ENCODE data around the gene CLNS1A.
A peak's percentile ranks its signal among the peaks of the same experiment; 100 is the strongest.

CLNS1A gene, protein sequence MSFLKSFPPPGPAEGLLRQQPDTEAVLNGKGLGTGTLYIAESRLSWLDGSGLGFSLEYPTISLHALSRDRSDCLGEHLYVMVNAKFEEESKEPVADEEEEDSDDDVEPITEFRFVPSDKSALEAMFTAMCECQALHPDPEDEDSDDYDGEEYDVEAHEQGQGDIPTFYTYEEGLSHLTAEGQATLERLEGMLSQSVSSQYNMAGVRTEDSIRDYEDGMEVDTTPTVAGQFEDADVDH

DNA sequence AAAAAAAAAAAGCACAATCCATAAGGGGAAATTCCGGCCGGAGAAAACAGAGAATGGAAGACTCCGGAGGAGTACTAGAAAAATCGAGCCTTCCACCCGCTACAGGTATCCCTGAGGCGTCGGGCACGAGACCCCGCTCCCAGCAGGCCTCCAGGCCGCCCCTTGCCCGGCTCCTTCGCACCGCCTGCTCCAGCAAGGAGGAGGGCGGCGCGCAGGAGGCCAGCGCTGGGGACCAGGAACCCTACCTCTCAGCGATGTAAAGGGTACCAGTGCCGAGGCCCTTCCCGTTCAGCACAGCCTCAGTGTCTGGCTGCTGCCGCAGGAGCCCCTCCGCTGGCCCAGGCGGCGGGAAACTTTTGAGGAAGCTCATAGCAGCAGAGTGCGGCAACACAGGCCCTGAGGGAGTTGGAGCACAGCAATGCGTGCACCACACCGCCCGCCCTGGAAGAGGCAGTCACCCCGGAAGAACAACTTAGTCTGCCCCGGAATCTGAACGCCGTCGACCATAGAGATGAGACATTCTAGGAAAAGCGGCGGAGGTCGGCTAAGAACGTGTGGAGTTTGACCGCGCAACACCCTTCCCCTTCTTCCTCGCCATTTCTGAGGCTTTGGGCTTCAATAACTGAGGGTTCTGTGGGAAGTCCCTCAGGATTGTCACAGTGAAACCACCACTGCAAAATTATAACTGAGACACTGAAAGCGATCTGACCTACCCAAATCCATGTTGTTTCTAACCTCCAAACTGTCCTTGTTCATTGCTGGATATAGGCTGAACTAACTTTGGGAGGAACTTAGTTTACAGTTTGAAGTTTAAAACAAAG lies at the start of gene CLNS1A:
CLNS1A (minus strand) TSS at position 450 of the 821 bp plus-strand sequence; CDS start at position 370, 80 bp downstream.
- Histone ChIP-seq H3K27me3 (no peaks in the 10 kb centered on the region), H3K4me3 (peak within 1 kb of the TSS; percentile 96), H3K27ac (peak within 1 kb of the TSS; percentile 95), H3K9ac (peak within 1 kb of the TSS; percentile 94), H3K9me3 (peaks cover 28% of the 10 kb centered on the region), H3K36me3 (peaks cover 25% of the 10 kb centered on the region), H3K4me1 (peaks cover 25% of the 10 kb centered on the region), H3K4me2 (peak within 1 kb of the TSS; percentile 88), H4K20me1 (no peaks in the 10 kb centered on the region)
- no peak for TF ChIP-seq Cebpa-rat (IDR thresholded peaks at IDR 0.05)

DNA sequence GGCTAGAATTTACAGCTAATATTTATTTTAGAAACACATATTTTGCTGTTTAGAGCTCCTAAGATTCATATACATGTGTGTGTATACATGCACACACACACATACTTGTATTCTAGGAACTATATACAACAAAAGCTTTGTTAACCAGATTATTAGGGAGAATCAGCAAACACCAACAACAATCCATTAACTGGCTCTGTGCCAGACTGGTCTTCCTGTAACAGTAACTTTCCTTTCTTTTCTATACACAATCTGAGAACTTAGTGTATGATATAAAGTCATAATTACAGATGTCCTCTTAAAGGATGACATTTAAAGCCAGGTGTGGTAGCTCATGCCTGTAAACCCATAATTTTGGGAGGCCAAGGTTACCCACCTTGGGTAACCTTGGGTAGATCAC lies 49.5 kb upstream of the CLNS1A start:
- no peaks in the 10 kb centered on the region for H3K27me3 ChIP-seq
- H3K36me3 ChIP-seq = peaks cover 96% of the 10 kb centered on the region
- no peaks in the 10 kb centered on the region for H4K20me1 ChIP-seq
- H3K9ac ChIP-seq = no peak overlapping the region
- no peaks in the 10 kb centered on the region for H3K9me3 ChIP-seq
- no peaks in the 10 kb centered on the region for H3K4me1 ChIP-seq
- no peak for TF ChIP-seq Cebpa-rat (IDR thresholded peaks at IDR 0.05)
- no peak overlapping the region for H3K27ac ChIP-seq
- H3K4me2 ChIP-seq = no peak overlapping the region
- H3K4me3 ChIP-seq = no peak overlapping the region

GRCh38 chr11:77677138-77677537 lies 39.5 kb upstream of the CLNS1A start:
- H3K36me3 ChIP-seq = peaks cover 95% of the 10 kb centered on the region
- H3K4me1 ChIP-seq = no peaks in the 10 kb centered on the region
- H3K9me3 ChIP-seq = no peaks in the 10 kb centered on the region
- no peaks in the 10 kb centered on the region for H4K20me1 ChIP-seq
- no peak overlapping the region for H3K4me2 ChIP-seq
- no peaks in the 10 kb centered on the region for H3K27me3 ChIP-seq
- no peak overlapping the region for H3K4me3 ChIP-seq
- TF ChIP-seq Cebpa-rat (IDR thresholded peaks at IDR 0.05) = no peak
- H3K27ac ChIP-seq = no peak overlapping the region
- H3K9ac ChIP-seq = no peak overlapping the region

GRCh38 chr11:77672264-77672663 lies 34.7 kb upstream of the CLNS1A start:
- Histone ChIP-seq H3K27me3 (no peaks in the 10 kb centered on the region), H4K20me1 (no peaks in the 10 kb centered on the region), H3K9ac (no peak overlapping the region), H3K4me1 (no peaks in the 10 kb centered on the region), H3K36me3 (peaks cover 98% of the 10 kb centered on the region), H3K4me2 (no peak overlapping the region), H3K4me3 (no peak overlapping the region), H3K9me3 (no peaks in the 10 kb centered on the region), H3K27ac (no peak overlapping the region)
- no peak for TF ChIP-seq Cebpa-rat (IDR thresholded peaks at IDR 0.05)

- peaks cover 98% of the 10 kb centered on the region for H3K36me3 ChIP-seq
- no peaks in the 10 kb centered on the region for H4K20me1 ChIP-seq
- no peak for TF ChIP-seq Cebpa-rat (IDR thresholded peaks at IDR 0.05)
These were observed 32.4 kb upstream of the CLNS1A start for GRCh38 chr11:77669848-77670511.

GRCh38 chr11:77668760-77669159 lies 31.2 kb upstream of the CLNS1A start:
- H3K36me3 ChIP-seq = peaks cover 95% of the 10 kb centered on the region
- TF ChIP-seq Cebpa-rat (IDR thresholded peaks at IDR 0.05) = no peak
- no peak overlapping the region for H3K27ac ChIP-seq
- no peaks in the 10 kb centered on the region for H3K9me3 ChIP-seq
- no peaks in the 10 kb centered on the region for H3K4me1 ChIP-seq
- no peaks in the 10 kb centered on the region for H3K27me3 ChIP-seq
- no peak overlapping the region for H3K9ac ChIP-seq
- no peak overlapping the region for H3K4me2 ChIP-seq
- no peak overlapping the region for H3K4me3 ChIP-seq
- H4K20me1 ChIP-seq = no peaks in the 10 kb centered on the region

More at GRCh38 chr11:77669848-77670511, 32.4 kb upstream of the CLNS1A start:
- no peaks in the 10 kb centered on the region for H3K27me3 ChIP-seq
- H3K4me3 ChIP-seq = no peak overlapping the region
- H3K9ac ChIP-seq = no peak overlapping the region
- no peaks in the 10 kb centered on the region for H3K9me3 ChIP-seq
- H3K4me1 ChIP-seq = no peaks in the 10 kb centered on the region
- no peak overlapping the region for H3K4me2 ChIP-seq
- H3K27ac ChIP-seq = no peak overlapping the region

GRCh38 chr11:77665240-77665965 lies 27.8 kb upstream of the CLNS1A start:
- Histone ChIP-seq H3K4me2 (no peak overlapping the region), H3K4me3 (no peak overlapping the region), H3K27ac (no peak overlapping the region), H3K36me3 (peaks cover 63% of the 10 kb centered on the region), H3K27me3 (no peaks in the 10 kb centered on the region), H4K20me1 (no peaks in the 10 kb centered on the region), H3K9ac (no peak overlapping the region), H3K4me1 (peaks cover 21% of the 10 kb centered on the region), H3K9me3 (no peaks in the 10 kb centered on the region)
- TF ChIP-seq Cebpa-rat (IDR thresholded peaks at IDR 0.05) = no peak

- peaks cover 26% of the 10 kb centered on the region for H3K36me3 ChIP-seq
- H3K9me3 ChIP-seq = no peaks in the 10 kb centered on the region
- H3K9ac ChIP-seq = no peak overlapping the region
- no peaks in the 10 kb centered on the region for H4K20me1 ChIP-seq
- no peaks in the 10 kb centered on the region for H3K27me3 ChIP-seq
- peak overlapping the region; percentile 66 for H3K4me2 ChIP-seq
- H3K4me1 ChIP-seq = peaks cover 22% of the 10 kb centered on the region
- no peak for TF ChIP-seq Cebpa-rat (IDR thresholded peaks at IDR 0.05)
- H3K4me3 ChIP-seq = no peak overlapping the region
- no peak overlapping the region for H3K27ac ChIP-seq
These were observed 24.1 kb upstream of the CLNS1A start for GRCh38 chr11:77661670-77662069.

GRCh38 chr11:77660947-77661346 lies 23.4 kb upstream of the CLNS1A start:
- TF ChIP-seq Cebpa-rat (IDR thresholded peaks at IDR 0.05) = no peak
- no peaks in the 10 kb centered on the region for H4K20me1 ChIP-seq
- H3K4me1 ChIP-seq = peaks cover 22% of the 10 kb centered on the region
- H3K9me3 ChIP-seq = no peaks in the 10 kb centered on the region
- H3K4me3 ChIP-seq = no peak overlapping the region
- H3K9ac ChIP-seq = no peak overlapping the region
- no peaks in the 10 kb centered on the region for H3K27me3 ChIP-seq
- peak overlapping the region; percentile 66 for H3K4me2 ChIP-seq
- no peak overlapping the region for H3K27ac ChIP-seq
- peaks cover 19% of the 10 kb centered on the region for H3K36me3 ChIP-seq

Data from BLaER1 (cell line).